Tibial nerve (tissue), 3 donors: ENCODE data around the gene DDAH1.

ENCODE experiments used
- EP300 ChIP-seq, 2 donors: sonication (generic); formaldehyde crosslinking; IDR thresholded peaks; one replicate each; pipeline ENCODE4 v1.6.1; 2017; ENCODE audit warnings: antibody characterized with exemption in 2 of 2, mild to moderate bottlenecking in 1 of 2
- POLR2A ChIP-seq, 2 donors: fragments of 450-650 bp; IDR thresholded peaks; one replicate each; pipeline ENCODE4 v1.6.1; 2017; ENCODE audit warnings: antibody characterized with exemption in 2 of 2, mild to moderate bottlenecking in 2 of 2, moderate library complexity in 2 of 2

DNA sequence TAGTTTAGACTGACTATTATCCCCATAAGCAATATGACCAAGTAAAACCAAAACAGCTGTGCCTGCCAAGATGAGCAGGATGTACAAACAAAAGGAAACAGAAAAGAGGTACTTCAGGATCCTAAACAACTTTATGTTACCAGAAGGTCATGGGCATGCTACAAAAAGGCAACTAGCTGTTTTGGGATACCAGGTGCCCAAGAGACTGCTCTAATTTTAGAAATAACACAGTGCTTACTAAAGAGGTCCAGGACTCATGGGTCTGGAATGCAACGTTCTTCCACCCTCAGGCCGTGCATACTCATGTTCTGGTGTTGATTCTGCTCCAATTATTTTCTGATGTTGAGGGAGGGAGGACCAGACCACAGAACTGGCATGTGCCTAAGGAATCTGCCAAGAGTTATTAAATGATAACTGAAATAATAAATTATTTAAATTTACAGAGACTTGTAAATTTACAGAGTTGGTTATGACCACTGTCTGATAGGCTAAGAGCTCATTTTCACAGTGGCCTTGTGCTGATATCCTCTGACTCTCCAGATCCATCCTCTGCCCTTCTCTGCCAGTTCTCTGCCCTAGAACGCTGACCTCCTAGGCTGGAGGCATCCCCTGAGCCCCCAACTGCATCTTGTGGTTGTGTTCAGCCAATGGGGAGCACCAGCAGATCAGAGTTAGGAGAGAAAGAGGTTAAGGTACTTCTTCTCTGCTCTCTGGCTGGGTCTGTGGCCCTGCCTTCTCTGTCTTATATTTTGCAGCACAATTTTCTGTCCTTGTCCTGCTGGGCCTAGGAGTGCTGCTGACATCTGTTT, 150.9 kb downstream of the DDAH1 start:
- no peak for TF ChIP-seq POLR2A (IDR thresholded peaks at IDR 0.05)
- peak in 1 of 2 donors; percentile 20 for TF ChIP-seq EP300 (IDR thresholded peaks at IDR 0.05)
